ENCODE measurements around the gene CADM2. TPM values are rescaled to one million over a fixed set of nuclear protein-coding genes. Genes with fewer than 3 reads are reported as not detected.

Gene CADM2
- total RNA-seq, 2 donors from 2014 or later, result 24.1 to 29.8 TPM

DNA sequence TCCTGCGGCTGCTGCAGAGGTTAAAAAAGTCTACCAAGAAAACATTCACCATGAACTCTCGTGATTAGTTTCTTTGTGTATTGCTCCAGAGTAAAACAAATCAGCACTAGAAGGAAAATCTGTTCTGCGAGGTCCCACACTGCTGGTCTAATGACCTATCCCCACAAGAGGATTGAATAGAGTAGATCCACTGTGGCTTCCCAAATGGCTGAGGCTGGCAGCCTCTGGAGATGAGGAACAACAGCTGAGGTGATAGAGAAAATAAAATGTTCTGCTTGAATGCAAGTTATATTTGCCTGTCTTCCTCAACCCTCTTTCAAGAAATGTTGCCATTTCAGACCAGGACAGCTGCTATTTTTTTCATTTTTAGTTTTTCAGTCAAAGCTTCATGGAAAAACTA lies 883.3 kb downstream of the CADM2 start:
- no peak overlapping the region for H3K27ac ChIP-seq (ENCODE audit: low read depth, low read length)
- no peaks in the 10 kb centered on the region for H3K9me3 Mint-ChIP-seq
- DNase-seq, result no peak
- H3K9ac ChIP-seq (ENCODE audit: extremely low read depth, low read length, poor library complexity, severe bottlenecking), result no peak overlapping the region
- no peaks in the 10 kb centered on the region for H3K36me3 ChIP-seq (ENCODE audit: control insufficient read depth, insufficient read depth, low read length)
- H3K36me3 Mint-ChIP-seq (ENCODE audit: low read depth), result no peaks in the 10 kb centered on the region
- WGBS, 2 experiments (ENCODE audit: insufficient coverage in 1 of 2, insufficient read length in 1 of 2), result 95% methylated on average over 3 of the region's 3 CpGs; no CpG with 5 or more reads in 1 of the 2 experiments
- H3K4me3 ChIP-seq (ENCODE audit: low read length), result no peak overlapping the region
- no peaks in the 10 kb centered on the region for H3K27me3 Mint-ChIP-seq (ENCODE audit: insufficient read depth)
- no peak for TF ChIP-seq CTCF (conservative IDR thresholded peaks at IDR 0.05)
- no peaks in the 10 kb centered on the region for H3K9me3 ChIP-seq (ENCODE audit: control insufficient read depth, low read length)
- no peak overlapping the region for H3K27ac Mint-ChIP-seq
- H3K4me3 Mint-ChIP-seq, result no peak overlapping the region
- H3K4me1 Mint-ChIP-seq, result no peaks in the 10 kb centered on the region
- H3K4me1 ChIP-seq (ENCODE audit: control insufficient read depth, insufficient read depth, low read length), result no peaks in the 10 kb centered on the region
- H3K27me3 ChIP-seq (ENCODE audit: control insufficient read depth, insufficient read depth, low read length, poor library complexity, severe bottlenecking), result no peaks in the 10 kb centered on the region

GRCh38 chr3:85846940-85847339 lies 888.2 kb downstream of the CADM2 start:
- H3K9me3 Mint-ChIP-seq, result peaks cover 5% of the 10 kb centered on the region
- peaks cover 3% of the 10 kb centered on the region for H3K4me1 Mint-ChIP-seq
- H3K9me3 ChIP-seq (ENCODE audit: control insufficient read depth, low read length), result no peaks in the 10 kb centered on the region
- H3K27me3 Mint-ChIP-seq (ENCODE audit: insufficient read depth), result no peaks in the 10 kb centered on the region
- H3K36me3 ChIP-seq (ENCODE audit: control insufficient read depth, insufficient read depth, low read length), result no peaks in the 10 kb centered on the region
- H3K27ac ChIP-seq (ENCODE audit: low read depth, low read length), result no peak overlapping the region
- H3K36me3 Mint-ChIP-seq (ENCODE audit: low read depth), result no peaks in the 10 kb centered on the region
- DNase-seq, result no peak
- H3K4me1 ChIP-seq (ENCODE audit: control insufficient read depth, insufficient read depth, low read length), result no peaks in the 10 kb centered on the region
- no peak overlapping the region for H3K27ac Mint-ChIP-seq
- no peak for TF ChIP-seq CTCF (conservative IDR thresholded peaks at IDR 0.05)
- no peak overlapping the region for H3K9ac ChIP-seq (ENCODE audit: extremely low read depth, low read length, poor library complexity, severe bottlenecking)
- H3K4me3 Mint-ChIP-seq, result no peak overlapping the region
- H3K4me3 ChIP-seq (ENCODE audit: low read length), result no peak overlapping the region
- no peaks in the 10 kb centered on the region for H3K27me3 ChIP-seq (ENCODE audit: control insufficient read depth, insufficient read depth, low read length, poor library complexity, severe bottlenecking)

GRCh38 chr3:85851071-85851470 lies 892.3 kb downstream of the CADM2 start:
- Mint-ChIP-seq H3K4me3 (no peak overlapping the region), H3K27me3 (ENCODE audit: insufficient read depth) (no peaks in the 10 kb centered on the region), H3K36me3 (ENCODE audit: low read depth) (no peaks in the 10 kb centered on the region), H3K4me1 (peaks cover 3% of the 10 kb centered on the region), H3K27ac (peak overlapping the region; percentile 18), H3K9me3 (peaks cover 7% of the 10 kb centered on the region)
- H3K27ac ChIP-seq (ENCODE audit: low read depth, low read length), result no peak overlapping the region
- no peaks in the 10 kb centered on the region for H3K4me1 ChIP-seq (ENCODE audit: control insufficient read depth, insufficient read depth, low read length)
- no peak overlapping the region for H3K9ac ChIP-seq (ENCODE audit: extremely low read depth, low read length, poor library complexity, severe bottlenecking)
- no peak for DNase-seq
- H3K9me3 ChIP-seq (ENCODE audit: control insufficient read depth, low read length), result peaks cover 5% of the 10 kb centered on the region
- no peak for TF ChIP-seq CTCF (conservative IDR thresholded peaks at IDR 0.05)
- H3K36me3 ChIP-seq (ENCODE audit: control insufficient read depth, insufficient read depth, low read length), result no peaks in the 10 kb centered on the region
- H3K4me3 ChIP-seq (ENCODE audit: low read length), result no peak overlapping the region
- H3K27me3 ChIP-seq (ENCODE audit: control insufficient read depth, insufficient read depth, low read length, poor library complexity, severe bottlenecking), result no peaks in the 10 kb centered on the region

Data from endodermal cell (in vitro differentiated cells).